Medulla oblongata (tissue), 1 donor: Measurements from ENCODE around the gene TIAM2.
"Not testable (repeated sequence)": the region's sequence is repeated elsewhere in the genome, so short reads cannot be mapped to it uniquely, and the experiment has no call there.

Experiments used
- DNase-seq: peaks from one replicate; pipeline ENCODE4 v3.0.0-alpha.2; 2015; ENCODE audit errors: extremely low spot score

TIAM2 gene

GRCh38 chr6:155230975-155231374 is 235.9 kb downstream of the TIAM2 start:
- not testable (repeated sequence) for DNase-seq

GRCh38 chr6:155232848-155233247 is 237.7 kb downstream of the TIAM2 start:
- no peak for DNase-seq

- no peak for DNase-seq
Observed at GRCh38 chr6:155234167-155234566, 239.1 kb downstream of the TIAM2 start.

- no peak for DNase-seq
Observed at GRCh38 chr6:155234687-155235086, 239.6 kb downstream of the TIAM2 start.

GRCh38 chr6:155235087-155235486 is 240.0 kb downstream of the TIAM2 start:
- DNase-seq: no peak

GRCh38 chr6:155237613-155238012 is 242.5 kb downstream of the TIAM2 start:
- DNase-seq: no peak

GRCh38 chr6:155240905-155241600 is 245.9 kb downstream of the TIAM2 start:
- DNase-seq: no peak

- no peak for DNase-seq
Observed at GRCh38 chr6:155241966-155242365, 246.9 kb downstream of the TIAM2 start.

GRCh38 chr6:155244434-155244833 is 249.3 kb downstream of the TIAM2 start:
- no peak for DNase-seq

- DNase-seq: no peak
Observed at GRCh38 chr6:155245193-155245592, 250.1 kb downstream of the TIAM2 start.

GRCh38 chr6:155245831-155246230 is 250.7 kb downstream of the TIAM2 start:
- DNase-seq: no peak

GRCh38 chr6:155246825-155247224 is 251.7 kb downstream of the TIAM2 start:
- no peak for DNase-seq

GRCh38 chr6:155247618-155248007 is 252.5 kb downstream of the TIAM2 start:
- no peak for DNase-seq

- peak; percentile 78 for DNase-seq
Observed at GRCh38 chr6:155248008-155249001, 253.2 kb downstream of the TIAM2 start.

- no peak for DNase-seq
Observed at GRCh38 chr6:155250701-155251381, 255.7 kb downstream of the TIAM2 start.

- DNase-seq: no peak
Observed at GRCh38 chr6:155252581-155252980, 257.5 kb downstream of the TIAM2 start.

GRCh38 chr6:155253337-155253736 is 258.2 kb downstream of the TIAM2 start:
- no peak for DNase-seq

- no peak for DNase-seq
Observed at GRCh38 chr6:155254139-155254538, 259.0 kb downstream of the TIAM2 start.

GRCh38 chr6:155256122-155256795 is 261.1 kb downstream of the TIAM2 start:
- DNase-seq: no peak

GRCh38 chr6:155257796-155258195 is 262.7 kb downstream of the TIAM2 start:
- no peak for DNase-seq

GRCh38 chr6:155259204-155259603 is 264.1 kb downstream of the TIAM2 start:
- no peak for DNase-seq

GRCh38 chr6:155259897-155260296 is 264.8 kb downstream of the TIAM2 start:
- no peak for DNase-seq
